Type B pancreatic cell (in vitro differentiated cells): ENCODE measurements around the gene PLAC9. TPM values are rescaled to one million over a fixed set of nuclear protein-coding genes. Genes with fewer than 3 reads are reported as not detected.

ENCODE experiments used
- DNase-seq: peaks from one replicate; pipeline ENCODE4 v3.0.0; 2021; ENCODE audit warnings: mixed read lengths; ENCODE audit not compliant: unreplicated experiment; ENCODE audit errors: extremely low spot score
- H3K27ac Mint-ChIP-seq: 2 replicates; pipeline ENCODE4 v1.8.0; 2021; ENCODE audit warnings: mild to moderate bottlenecking, mixed read lengths
- H3K27me3 Mint-ChIP-seq: 2 replicates; pipeline ENCODE4 v1.8.0; 2021; ENCODE audit warnings: mixed read lengths
- H3K36me3 Mint-ChIP-seq: 2 replicates; pipeline ENCODE4 v1.8.0; 2021; ENCODE audit warnings: mixed read lengths
- H3K4me1 Mint-ChIP-seq: one replicate; pipeline ENCODE4 v1.8.0; 2021; ENCODE audit warnings: mixed read lengths; ENCODE audit not compliant: unreplicated experiment
- H3K4me3 Mint-ChIP-seq: 2 replicates; pipeline ENCODE4 v1.8.0; 2021; ENCODE audit warnings: mild to moderate bottlenecking, mixed read lengths
- H3K9me3 Mint-ChIP-seq: 2 replicates; pipeline ENCODE4 v1.8.0; 2021; ENCODE audit warnings: mixed read lengths
- CTCF ChIP-seq: fragments of 200-600 bp; sonication (generic); conservative IDR thresholded peaks from 2 replicates; pipeline ENCODE4 v1.5.0; 2021; ENCODE audit warnings: antibody characterized with exemption, mild to moderate bottlenecking
- total RNA-seq: library from RNA; stranded (reverse); gene quantifications from 2 replicates; pipeline ENCODE4 v1.2.1, GENCODE V29; 2021; ENCODE audit warnings: low replicate concordance

PLAC9 gene
- total RNA-seq, 1 donor from 2014 or later = 8.2 TPM

GRCh38 chr10:80168679-80169380 is 36.3 kb downstream of the PLAC9 start:
- TF ChIP-seq CTCF = peak; percentile 38
- H3K36me3 Mint-ChIP-seq = peaks cover 20% of the 10 kb centered on the region

DNA sequence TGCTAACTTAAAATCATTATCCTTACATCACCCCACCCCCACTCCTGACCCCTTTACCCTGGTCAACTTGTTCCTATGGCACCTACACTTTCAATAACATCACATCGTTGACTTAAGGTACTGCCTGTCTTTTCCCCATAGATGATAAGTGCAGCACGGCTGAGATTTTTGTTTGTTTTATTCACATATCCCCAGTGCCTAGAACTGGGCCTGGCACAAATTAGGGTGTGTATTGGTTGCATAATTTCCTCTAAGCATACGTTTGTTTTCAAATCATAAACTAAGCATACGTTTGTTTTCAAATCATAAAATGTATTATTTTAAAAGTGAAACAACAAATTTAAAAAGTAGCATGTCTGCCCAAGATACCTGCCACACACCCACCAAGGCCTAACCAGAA is 37.5 kb downstream of the PLAC9 start:
- peaks cover 16% of the 10 kb centered on the region for H3K36me3 Mint-ChIP-seq
- no peaks in the 10 kb centered on the region for H3K9me3 Mint-ChIP-seq
- no peak overlapping the region for H3K4me3 Mint-ChIP-seq
- peak overlapping the region; percentile 79 for H3K27ac Mint-ChIP-seq
- no peak for DNase-seq
- H3K4me1 Mint-ChIP-seq = peaks cover 17% of the 10 kb centered on the region
- TF ChIP-seq CTCF = no peak
- no peaks in the 10 kb centered on the region for H3K27me3 Mint-ChIP-seq

More at GRCh38 chr10:80168679-80169380, 36.3 kb downstream of the PLAC9 start:
- H3K27me3 Mint-ChIP-seq = no peaks in the 10 kb centered on the region
- no peak for DNase-seq
- H3K4me3 Mint-ChIP-seq = no peak overlapping the region
- peaks cover 19% of the 10 kb centered on the region for H3K4me1 Mint-ChIP-seq
- peak overlapping the region; percentile 79 for H3K27ac Mint-ChIP-seq
- no peaks in the 10 kb centered on the region for H3K9me3 Mint-ChIP-seq

DNA sequence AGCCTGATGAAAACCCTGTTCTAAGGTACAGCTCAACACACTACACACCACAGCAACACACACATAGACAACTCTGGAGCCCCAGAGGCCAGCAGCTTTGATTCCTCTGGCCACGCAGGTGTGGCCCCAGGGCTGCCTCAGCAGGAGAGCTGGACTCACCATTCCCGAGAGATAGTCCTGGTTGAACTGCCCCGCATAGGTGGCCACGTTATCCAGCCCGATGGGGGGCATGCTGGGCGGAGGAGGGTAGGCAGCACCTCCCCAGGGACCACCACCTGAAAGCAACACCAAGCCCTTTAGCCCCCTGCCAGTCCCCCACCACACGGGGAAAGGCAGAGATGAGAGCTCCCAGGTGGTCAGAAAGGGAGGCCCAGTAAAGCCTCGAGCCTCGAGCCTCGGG is 38.1 kb downstream of the PLAC9 start:
- H3K9me3 Mint-ChIP-seq = no peaks in the 10 kb centered on the region
- H3K4me1 Mint-ChIP-seq = peaks cover 17% of the 10 kb centered on the region
- H3K4me3 Mint-ChIP-seq = no peak overlapping the region
- H3K27me3 Mint-ChIP-seq = no peaks in the 10 kb centered on the region
- no peak for DNase-seq
- TF ChIP-seq CTCF = no peak
- H3K27ac Mint-ChIP-seq = peak overlapping the region; percentile 79
- H3K36me3 Mint-ChIP-seq = peaks cover 15% of the 10 kb centered on the region

GRCh38 chr10:80171248-80171660 is 38.7 kb downstream of the PLAC9 start:
- H3K4me3 Mint-ChIP-seq = peak overlapping the region; percentile 44
- no peak for DNase-seq
- no peak for TF ChIP-seq CTCF
- no peaks in the 10 kb centered on the region for H3K27me3 Mint-ChIP-seq
- H3K36me3 Mint-ChIP-seq = peaks cover 9% of the 10 kb centered on the region
- H3K4me1 Mint-ChIP-seq = peaks cover 10% of the 10 kb centered on the region
- peak overlapping the region; percentile 63 for H3K27ac Mint-ChIP-seq
- no peaks in the 10 kb centered on the region for H3K9me3 Mint-ChIP-seq

DNA sequence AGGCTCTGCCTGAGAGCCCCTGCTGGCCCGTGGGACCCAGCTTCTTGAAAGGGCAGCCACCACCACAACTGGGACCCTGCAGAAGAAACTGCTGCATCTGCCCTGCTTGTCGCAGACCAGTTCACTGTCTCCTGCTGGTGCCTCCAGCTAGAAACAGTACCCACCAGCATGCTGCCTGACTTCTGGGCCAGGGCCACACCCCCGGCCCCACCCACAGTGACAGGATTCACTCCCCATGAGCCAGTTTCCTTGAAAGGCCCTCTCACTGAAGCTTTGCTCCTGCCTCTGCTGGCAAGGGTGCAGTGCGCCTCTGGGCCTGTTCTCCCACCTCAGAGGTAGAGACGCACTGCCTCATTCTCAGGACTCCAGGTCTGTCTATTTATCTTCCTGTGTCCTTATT is 40.4 kb downstream of the PLAC9 start:
- Mint-ChIP-seq H3K27ac (peak overlapping the region; percentile 71), H3K36me3 (peaks cover 9% of the 10 kb centered on the region), H3K27me3 (no peaks in the 10 kb centered on the region), H3K9me3 (no peaks in the 10 kb centered on the region), H3K4me3 (no peak overlapping the region), H3K4me1 (peaks cover 16% of the 10 kb centered on the region)
- no peak for DNase-seq
- TF ChIP-seq CTCF = no peak
